BJ (cell line): Measurements from ENCODE around the gene SLC22A1. TPM values are rescaled to one million over a fixed set of nuclear protein-coding genes. Genes with fewer than 3 reads are reported as not detected.
"Not testable (repeated sequence)": the region's sequence is repeated elsewhere in the genome, so short reads cannot be mapped to it uniquely, and the experiment has no call there.

Experiments used
- CTCF ChIA-PET: fragments of 350-600 bp; formaldehyde crosslinking; extraction: SDS; loops from one replicate; lab custom pipeline; 2021; ENCODE audit warnings: antibody characterized with exemption, inconsistent platforms; lab: Yijun Ruan, JAX
- POLR2A ChIA-PET: fragments of 300-600 bp; sonication (Branson Sonifier 250); formaldehyde crosslinking; extraction: SDS; loops from one replicate; lab custom pipeline; 2021; ENCODE audit warnings: antibody characterized with exemption; lab: Charles Lee
- DNase-seq: peaks from one replicate; pipeline ENCODE4 v3.0.0-alpha.2; 2011; ENCODE audit warnings: low read depth
- H3K27me3 ChIP-seq: 2 replicates; pipeline ENCODE4 v1.6.0; 2011; ENCODE audit warnings: low read length; ENCODE audit not compliant: control insufficient read depth, insufficient read depth
- H3K36me3 ChIP-seq: 2 replicates; pipeline ENCODE4 v1.5.1; 2011; ENCODE audit warnings: low read length; ENCODE audit not compliant: control insufficient read depth, insufficient read depth
- H3K4me3 ChIP-seq: 2 replicates; pipeline ENCODE4 v1.5.1; 2011; ENCODE audit warnings: low read depth, mild to moderate bottlenecking, control low read depth, low read length
- polyA plus RNA-seq: library from polyadenylated mRNA; depleted of rRNA; stranded (reverse); fragments of >200 nt; gene quantifications from 2 replicates; pipeline ENCODE4 v1.2.3, GENCODE V29; 2011
- TF ChIP-seq, protein P1 (sequence below): IDR thresholded peaks from 2 replicates; pipeline ENCODE4 v1.5.1; 2011; ENCODE audit warnings: low read depth, mild to moderate bottlenecking, control low read depth, inconsistent platforms, low read length, moderate library complexity; ENCODE audit not compliant: insufficient read depth

SLC22A1 gene
- polyA plus RNA-seq, 1 experiment: 0.11 TPM

DNA sequence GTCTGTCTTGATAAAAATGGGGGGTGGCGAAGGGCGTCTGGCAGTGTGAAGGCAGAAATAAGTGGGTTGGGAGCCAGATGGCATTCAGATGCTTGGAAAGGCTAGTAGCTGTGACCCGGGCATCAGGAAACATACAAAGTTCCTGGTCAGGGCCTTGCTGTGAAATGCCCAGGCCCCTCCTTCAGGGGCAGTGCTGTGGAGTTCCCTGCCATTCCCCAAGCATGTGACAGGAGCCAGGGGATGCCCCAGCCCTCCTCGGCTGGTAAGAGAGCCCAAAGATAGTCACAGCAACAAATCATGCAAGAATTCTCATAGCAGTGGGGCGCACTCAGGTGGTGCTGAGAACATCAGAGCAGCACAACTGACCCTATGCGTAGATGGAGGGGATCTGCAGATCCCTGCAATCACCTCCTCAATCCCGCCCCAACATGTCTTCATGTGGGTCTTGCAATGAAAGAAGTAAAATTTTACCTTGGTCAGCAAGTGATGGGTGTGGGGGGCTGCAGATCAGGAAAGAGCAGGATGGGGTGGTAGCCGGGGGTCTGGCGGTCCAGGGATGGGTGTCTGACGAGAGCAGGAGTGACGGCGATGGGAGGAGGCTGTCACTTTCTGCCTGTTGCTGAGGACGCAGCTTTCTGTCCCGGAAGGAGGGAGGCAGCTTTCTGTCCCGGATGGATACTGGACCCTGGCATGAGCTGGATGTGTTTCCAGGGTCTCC, 39.5 kb downstream of the SLC22A1 start:
- TF ChIP-seq, protein P1, sequence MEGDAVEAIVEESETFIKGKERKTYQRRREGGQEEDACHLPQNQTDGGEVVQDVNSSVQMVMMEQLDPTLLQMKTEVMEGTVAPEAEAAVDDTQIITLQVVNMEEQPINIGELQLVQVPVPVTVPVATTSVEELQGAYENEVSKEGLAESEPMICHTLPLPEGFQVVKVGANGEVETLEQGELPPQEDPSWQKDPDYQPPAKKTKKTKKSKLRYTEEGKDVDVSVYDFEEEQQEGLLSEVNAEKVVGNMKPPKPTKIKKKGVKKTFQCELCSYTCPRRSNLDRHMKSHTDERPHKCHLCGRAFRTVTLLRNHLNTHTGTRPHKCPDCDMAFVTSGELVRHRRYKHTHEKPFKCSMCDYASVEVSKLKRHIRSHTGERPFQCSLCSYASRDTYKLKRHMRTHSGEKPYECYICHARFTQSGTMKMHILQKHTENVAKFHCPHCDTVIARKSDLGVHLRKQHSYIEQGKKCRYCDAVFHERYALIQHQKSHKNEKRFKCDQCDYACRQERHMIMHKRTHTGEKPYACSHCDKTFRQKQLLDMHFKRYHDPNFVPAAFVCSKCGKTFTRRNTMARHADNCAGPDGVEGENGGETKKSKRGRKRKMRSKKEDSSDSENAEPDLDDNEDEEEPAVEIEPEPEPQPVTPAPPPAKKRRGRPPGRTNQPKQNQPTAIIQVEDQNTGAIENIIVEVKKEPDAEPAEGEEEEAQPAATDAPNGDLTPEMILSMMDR: no peak
- ChIA-PET POLR2A (no interaction called here), CTCF (interaction anchor here (0.7 kb wide), 1 partner anchor 504 kb away, joined by 3 read pairs; no protein-coding TSS in a partner anchor)
- no peak overlapping the region for H3K4me3 ChIP-seq
- H3K36me3 ChIP-seq: no peaks in the 10 kb centered on the region
- H3K27me3 ChIP-seq: no peaks in the 10 kb centered on the region
- no peak for DNase-seq

DNA sequence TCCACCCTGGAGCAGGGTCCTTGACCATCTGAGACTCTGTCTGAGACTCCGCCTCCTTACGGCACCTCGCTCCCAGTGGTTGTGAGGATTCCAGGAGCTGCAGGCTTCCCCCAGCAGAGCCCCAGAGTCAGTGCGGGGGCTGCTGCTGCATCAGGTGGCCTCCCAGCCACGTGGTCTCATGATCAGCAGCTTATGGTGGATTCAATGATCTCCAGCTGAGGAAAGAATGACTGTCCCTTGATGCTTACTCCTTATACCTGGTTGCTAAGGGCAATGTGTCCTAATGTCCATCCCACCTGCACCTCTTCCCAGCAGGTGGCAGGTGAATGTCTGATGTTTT, 40.0 kb downstream of the SLC22A1 start:
- no peak overlapping the region for H3K4me3 ChIP-seq
- H3K27me3 ChIP-seq: no peaks in the 10 kb centered on the region
- H3K36me3 ChIP-seq: no peaks in the 10 kb centered on the region
- POLR2A ChIA-PET: no interaction called here
- no peak for DNase-seq
- CTCF ChIA-PET: no interaction called here
- TF ChIP-seq, protein P1: no peak

DNA sequence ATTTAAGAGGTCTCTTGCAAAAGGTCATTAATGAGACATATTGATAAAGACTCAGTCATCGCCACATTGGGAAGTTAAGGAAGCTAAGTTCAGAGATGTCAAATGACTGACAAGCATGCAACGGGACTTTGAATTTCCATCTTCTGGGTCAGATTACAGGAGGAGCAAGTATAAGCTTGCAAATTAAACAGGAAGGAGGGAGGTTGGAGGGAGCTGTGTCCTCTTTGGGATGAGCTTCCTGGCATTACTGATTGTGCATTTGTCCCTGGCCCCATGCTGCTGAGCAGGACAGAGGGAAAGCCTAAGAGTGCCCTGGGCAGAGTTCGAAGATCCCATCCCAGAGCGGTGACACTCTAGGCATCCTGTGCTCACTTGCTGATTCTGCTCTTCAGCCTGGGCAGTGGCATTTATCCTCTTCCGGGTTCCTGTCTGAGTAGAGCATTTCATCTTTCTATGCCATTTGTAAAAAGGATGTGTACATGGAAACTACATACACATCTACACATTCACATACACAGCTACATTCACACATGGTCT, 40.5 kb downstream of the SLC22A1 start:
- TF ChIP-seq, protein P1: no peak
- no peaks in the 10 kb centered on the region for H3K27me3 ChIP-seq
- CTCF ChIA-PET: no interaction called here
- H3K36me3 ChIP-seq: no peaks in the 10 kb centered on the region
- H3K4me3 ChIP-seq: no peak overlapping the region
- DNase-seq: no peak
- POLR2A ChIA-PET: no interaction called here

DNA sequence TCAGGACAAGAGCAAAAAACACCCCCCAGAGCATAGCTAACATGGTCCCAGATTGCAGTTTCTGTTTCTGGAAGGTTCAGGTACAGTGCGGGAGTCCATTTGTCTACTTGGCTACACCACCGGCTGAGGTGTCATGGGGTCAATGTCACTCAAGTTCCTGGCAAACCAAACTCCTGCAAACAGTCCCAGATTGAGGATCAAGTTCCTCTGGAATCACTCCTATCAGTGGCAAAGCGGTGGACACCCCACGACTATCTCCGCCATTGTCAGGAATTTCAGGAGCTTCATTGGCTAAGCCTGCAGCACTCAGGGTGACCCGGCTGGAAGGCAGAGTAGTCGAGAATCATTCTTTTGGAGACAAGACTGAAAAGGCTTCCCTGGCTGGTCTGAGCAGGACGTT, 41.8 kb downstream of the SLC22A1 start:
- TF ChIP-seq, protein P1: no peak
- no peak for DNase-seq
- POLR2A ChIA-PET: no interaction called here
- Histone ChIP-seq H3K4me3 (no peak overlapping the region), H3K27me3 (no peaks in the 10 kb centered on the region), H3K36me3 (no peaks in the 10 kb centered on the region)
- CTCF ChIA-PET: interaction anchor here (1.0 kb wide), 1 partner anchor 14 kb away, joined by 3 read pairs; no protein-coding TSS in a partner anchor

DNA sequence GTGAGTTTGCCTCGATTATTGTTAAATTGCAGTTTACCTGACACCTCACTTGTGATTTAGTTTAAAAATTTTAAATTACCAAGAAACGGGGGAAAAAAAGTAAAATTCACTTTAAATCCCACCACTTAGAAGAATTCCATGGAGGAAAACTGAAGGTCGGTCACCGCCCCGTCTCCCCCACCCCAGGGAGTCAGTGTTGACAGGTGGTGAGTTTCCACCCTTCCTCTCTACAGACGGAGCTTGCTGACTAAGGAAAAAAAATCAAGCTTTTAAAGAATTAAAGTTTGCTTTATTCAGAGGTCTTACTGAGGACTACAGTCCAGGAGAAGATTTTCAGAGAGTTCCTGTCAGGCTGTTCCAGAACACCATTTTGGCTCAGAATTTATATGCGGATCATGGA, 42.3 kb downstream of the SLC22A1 start:
- DNase-seq: no peak
- H3K36me3 ChIP-seq: no peaks in the 10 kb centered on the region
- H3K4me3 ChIP-seq: no peak overlapping the region
- no peaks in the 10 kb centered on the region for H3K27me3 ChIP-seq
- TF ChIP-seq, protein P1: no peak
- POLR2A ChIA-PET: no interaction called here
- CTCF ChIA-PET: interaction anchor here (1.0 kb wide), 1 partner anchor 14 kb away, joined by 3 read pairs; no protein-coding TSS in a partner anchor

DNA sequence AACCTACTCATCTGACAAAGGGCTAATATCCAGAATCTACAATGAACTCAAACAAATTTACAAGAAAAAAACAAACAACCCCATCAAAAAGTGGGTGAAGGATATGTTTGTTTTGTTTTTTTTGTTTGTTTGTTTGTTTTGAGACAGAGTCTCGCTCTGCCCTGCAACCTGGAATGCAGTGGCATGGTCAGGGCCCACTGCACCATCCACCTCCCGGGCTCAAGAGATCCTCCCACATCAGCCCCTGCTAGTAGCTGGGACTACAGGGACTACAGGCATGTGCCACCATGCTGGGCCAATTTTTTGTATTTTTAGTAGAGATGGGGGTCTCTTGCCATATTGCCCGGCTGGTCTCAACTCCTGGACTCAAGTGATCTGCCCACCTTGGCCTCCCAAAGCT, 44.3 kb downstream of the SLC22A1 start:
- DNase-seq, POLR2A ChIA-PET, H3K27me3 ChIP-seq, H3K36me3 ChIP-seq, CTCF ChIA-PET, H3K4me3 ChIP-seq: not testable (repeated sequence)
